ENCODE measurements around the gene FLNA. TPM values are rescaled to one million over a fixed set of nuclear protein-coding genes. Genes with fewer than 3 reads are reported as not detected.
A peak's percentile ranks its signal among the peaks of the same experiment; 100 is the strongest.
"Not testable (repeated sequence)": the region's sequence is repeated elsewhere in the genome, so short reads cannot be mapped to it uniquely, and the experiment has no call there.

The FLNA gene
- total RNA-seq, 2 donors from 2014 or later, result 230 to 308 TPM

DNA sequence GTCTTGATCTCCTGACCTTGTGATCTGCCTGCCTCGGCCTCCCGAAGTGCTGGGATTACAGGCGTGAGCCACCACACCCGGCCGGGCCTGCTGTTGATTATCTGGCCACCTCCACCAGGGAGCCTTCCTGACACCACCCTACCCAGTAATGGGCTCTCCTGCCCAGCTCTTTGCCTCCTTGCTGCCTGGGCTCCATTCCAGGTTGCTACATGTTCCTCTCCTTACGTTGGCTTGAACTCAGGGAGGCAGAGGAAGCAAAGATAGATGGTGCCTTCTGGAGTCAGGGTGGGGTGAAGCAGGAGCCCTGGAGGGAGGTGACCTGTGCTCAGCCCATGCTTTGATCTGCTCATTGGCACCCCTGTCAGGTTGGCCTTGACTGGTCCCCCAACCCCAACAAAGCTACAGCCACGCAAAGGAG, 26.3 kb downstream of the FLNA start:
- no peak for ATAC-seq
- Histone ChIP-seq H3K4me3 (no peak overlapping the region), H3K36me3 (replicated peaks in 1 of 2; ENCODE audit: insufficient read depth in 1 of 2, low read depth in 2 of 2) (no peaks in the 10 kb centered on the region), H3K27ac (no peak overlapping the region), H3K9me3 (no peaks in the 10 kb centered on the region), H3K4me1 (no peaks in the 10 kb centered on the region), H3K27me3 (no peaks in the 10 kb centered on the region)
- WGBS, 2 donors, result 84 to 89% methylated on average over 1 to 2 of the region's 7 CpGs
- TF ChIP-seq POLR2A (IDR thresholded peaks at IDR 0.05), result no peak
- TF ChIP-seq, protein P1, sequence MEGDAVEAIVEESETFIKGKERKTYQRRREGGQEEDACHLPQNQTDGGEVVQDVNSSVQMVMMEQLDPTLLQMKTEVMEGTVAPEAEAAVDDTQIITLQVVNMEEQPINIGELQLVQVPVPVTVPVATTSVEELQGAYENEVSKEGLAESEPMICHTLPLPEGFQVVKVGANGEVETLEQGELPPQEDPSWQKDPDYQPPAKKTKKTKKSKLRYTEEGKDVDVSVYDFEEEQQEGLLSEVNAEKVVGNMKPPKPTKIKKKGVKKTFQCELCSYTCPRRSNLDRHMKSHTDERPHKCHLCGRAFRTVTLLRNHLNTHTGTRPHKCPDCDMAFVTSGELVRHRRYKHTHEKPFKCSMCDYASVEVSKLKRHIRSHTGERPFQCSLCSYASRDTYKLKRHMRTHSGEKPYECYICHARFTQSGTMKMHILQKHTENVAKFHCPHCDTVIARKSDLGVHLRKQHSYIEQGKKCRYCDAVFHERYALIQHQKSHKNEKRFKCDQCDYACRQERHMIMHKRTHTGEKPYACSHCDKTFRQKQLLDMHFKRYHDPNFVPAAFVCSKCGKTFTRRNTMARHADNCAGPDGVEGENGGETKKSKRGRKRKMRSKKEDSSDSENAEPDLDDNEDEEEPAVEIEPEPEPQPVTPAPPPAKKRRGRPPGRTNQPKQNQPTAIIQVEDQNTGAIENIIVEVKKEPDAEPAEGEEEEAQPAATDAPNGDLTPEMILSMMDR (IDR thresholded peaks at IDR 0.05), result no peak
- DNase-seq, result no peak
- intact Hi-C loops (cut with DNase I), result no loop called here

DNA sequence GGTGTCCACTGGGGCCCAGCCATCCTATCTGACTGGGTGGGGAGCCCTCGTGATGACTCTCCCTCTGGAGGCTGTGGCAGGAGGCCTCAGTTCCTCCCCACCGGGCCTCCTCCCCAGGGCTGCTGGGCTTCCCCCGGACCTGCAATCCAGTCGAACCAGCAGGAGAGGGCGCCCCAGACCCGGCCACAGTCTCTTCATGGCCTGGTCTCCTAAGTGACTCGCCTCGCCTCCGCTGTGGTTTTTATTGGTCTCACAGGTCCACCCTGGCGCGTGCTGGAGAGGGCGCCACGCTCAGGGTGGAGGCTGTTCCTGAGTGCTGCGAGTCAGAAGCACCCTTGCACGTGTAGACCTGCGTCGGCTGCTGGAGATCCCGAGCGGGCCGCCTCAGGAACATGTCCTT, 30.8 kb downstream of the FLNA start:
- ATAC-seq, result peak; percentile 14
- H3K9me3 ChIP-seq; H3K4me1 ChIP-seq; H3K4me3 ChIP-seq; DNase-seq; intact Hi-C loops (cut with DNase I); H3K36me3 ChIP-seq (replicated peaks in 1 of 2; ENCODE audit: insufficient read depth in 1 of 2, low read depth in 2 of 2); H3K27ac ChIP-seq; H3K27me3 ChIP-seq: not testable (repeated sequence)
- no CpG with 5 or more reads among the region's 20 CpGs for WGBS, 2 donors

DNA sequence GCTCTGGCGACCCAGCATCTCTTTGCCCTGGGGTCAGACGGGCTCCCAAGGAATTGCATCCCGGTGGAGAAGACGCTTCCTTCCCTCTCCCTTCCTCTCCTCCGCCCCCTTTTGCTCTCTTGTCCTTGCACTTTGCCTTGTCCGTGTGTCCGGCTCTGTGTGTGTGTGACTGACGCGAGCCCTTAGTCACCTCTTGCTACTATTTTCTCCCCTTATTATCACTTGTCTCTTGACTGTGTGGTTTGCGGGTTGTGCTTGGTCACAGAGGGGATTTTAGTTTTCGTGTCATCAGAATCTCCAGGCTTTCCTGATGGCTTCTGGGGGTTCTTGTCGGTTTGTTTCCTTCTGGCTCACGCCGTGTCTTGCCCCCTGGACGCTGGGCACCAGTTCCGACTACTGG, 31.4 kb downstream of the FLNA start:
- WGBS, 2 donors, result no CpG with 5 or more reads among the region's 16 CpGs
- DNase-seq; H3K4me1 ChIP-seq; H3K4me3 ChIP-seq; intact Hi-C loops (cut with DNase I); ATAC-seq; H3K27me3 ChIP-seq; H3K9me3 ChIP-seq; H3K27ac ChIP-seq; H3K36me3 ChIP-seq (replicated peaks in 1 of 2; ENCODE audit: insufficient read depth in 1 of 2, low read depth in 2 of 2): not testable (repeated sequence)

DNA sequence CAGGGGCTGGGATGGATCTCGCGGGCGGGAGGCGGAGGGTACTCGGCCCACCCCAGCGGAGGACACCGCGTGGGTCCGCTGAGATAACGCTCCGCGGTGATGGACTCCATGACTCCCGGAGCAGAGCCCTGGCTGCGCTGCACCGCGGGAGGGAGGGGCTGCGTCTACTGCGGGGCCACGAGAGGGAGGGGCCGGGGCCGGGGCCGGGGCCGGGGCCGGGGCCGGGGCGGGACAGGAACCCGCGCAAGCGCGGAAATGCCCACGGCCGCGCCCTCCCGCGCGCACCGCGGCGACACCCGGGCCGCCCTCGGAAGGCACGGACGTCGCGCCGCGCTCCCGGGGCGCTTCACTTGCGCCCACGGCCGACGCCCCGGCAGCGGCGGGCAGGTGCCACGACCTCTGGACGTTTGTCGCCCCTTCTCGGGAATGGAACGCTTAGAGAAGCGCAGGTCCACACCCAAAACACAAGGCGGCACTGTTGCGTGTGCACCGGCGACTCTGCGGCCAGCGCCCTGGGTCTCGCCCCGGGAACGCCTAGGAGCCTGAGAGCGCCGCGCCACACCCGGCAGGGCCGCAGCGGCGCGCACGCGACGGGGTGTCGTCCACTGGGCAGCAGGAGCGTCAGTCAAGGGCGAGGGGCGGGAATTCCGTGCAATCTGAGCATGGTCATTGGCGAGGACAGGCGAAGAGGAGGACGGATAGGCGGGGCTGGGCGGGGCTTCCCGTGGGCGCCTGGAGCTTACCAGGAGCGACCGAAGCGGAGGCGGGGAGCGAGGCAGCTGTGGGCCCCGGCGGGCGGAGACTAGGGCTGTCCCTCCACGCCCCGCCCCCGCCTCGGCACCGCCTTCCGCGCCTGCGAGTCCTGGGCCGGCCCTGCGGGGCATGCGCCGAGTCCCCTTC, 32.8 kb downstream of the FLNA start:
- H3K4me1 ChIP-seq; H3K27ac ChIP-seq; DNase-seq; H3K4me3 ChIP-seq; H3K27me3 ChIP-seq; H3K36me3 ChIP-seq (replicated peaks in 1 of 2; ENCODE audit: insufficient read depth in 1 of 2, low read depth in 2 of 2); intact Hi-C loops (cut with DNase I); H3K9me3 ChIP-seq: not testable (repeated sequence)
- WGBS, 2 donors, result no CpG with 5 or more reads among the region's 115 CpGs
- peak; percentile 93 for ATAC-seq

DNA sequence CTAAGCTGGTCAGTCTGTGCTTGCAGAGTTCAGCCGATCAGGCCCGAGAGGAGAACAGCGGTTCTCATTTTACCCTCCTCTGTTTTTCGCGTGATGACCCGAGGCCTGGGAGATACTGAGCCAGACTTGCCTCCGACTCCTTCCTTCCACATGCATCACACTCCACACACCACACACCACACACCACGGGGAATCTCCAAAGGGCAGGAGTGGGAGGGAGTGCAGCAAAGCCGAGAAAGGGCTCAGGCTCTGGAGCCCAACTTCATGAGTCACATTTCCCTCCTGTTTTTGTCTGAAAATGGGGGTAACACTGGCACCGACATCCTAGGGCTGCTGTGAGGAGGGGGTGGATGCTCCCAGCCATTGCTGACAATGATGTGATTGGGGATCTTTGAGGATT, 39.9 kb downstream of the FLNA start:
- no peak for TF ChIP-seq POLR2A (IDR thresholded peaks at IDR 0.05)
- TF ChIP-seq, protein P1 (IDR thresholded peaks at IDR 0.05), result no peak
- 65 to 83% methylated on average over 4 to 7 of the region's 10 CpGs for WGBS, 2 donors
- H3K27me3 ChIP-seq, result no peaks in the 10 kb centered on the region
- H3K27ac ChIP-seq, result no peak overlapping the region
- no peak for ATAC-seq
- no peaks in the 10 kb centered on the region for H3K4me1 ChIP-seq
- intact Hi-C loops (cut with DNase I), result loop anchor here (5.0 kb wide), 1 partner anchor 48 kb away; no protein-coding TSS in a partner anchor
- no peaks in the 10 kb centered on the region for H3K9me3 ChIP-seq
- H3K4me3 ChIP-seq, result no peak overlapping the region
- H3K36me3 ChIP-seq (replicated peaks in 1 of 2; ENCODE audit: insufficient read depth in 1 of 2, low read depth in 2 of 2), result no peaks in the 10 kb centered on the region
- no peak for DNase-seq

DNA sequence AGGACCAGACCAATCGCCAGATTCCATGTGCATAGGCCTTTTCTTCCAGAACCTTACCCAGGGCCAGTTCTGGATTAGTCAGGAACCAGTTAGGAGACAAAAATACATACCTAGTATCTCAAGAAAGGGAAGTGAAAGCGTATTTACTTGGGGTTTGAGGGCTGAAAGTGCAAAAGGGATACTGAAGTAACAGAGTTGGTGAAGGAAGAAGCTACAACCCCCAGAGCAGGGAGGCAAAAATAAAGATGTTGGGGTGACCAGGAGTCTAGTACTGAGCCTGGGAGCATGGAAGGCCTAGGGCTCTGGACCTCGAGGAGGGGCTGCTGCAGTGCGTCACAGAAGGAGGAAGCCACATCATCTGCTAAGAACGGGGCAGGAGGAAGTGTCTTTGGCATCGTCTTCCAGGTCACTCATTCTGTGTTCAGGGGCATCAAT, 40.6 kb downstream of the FLNA start:
- ATAC-seq, result no peak
- no peaks in the 10 kb centered on the region for H3K36me3 ChIP-seq (replicated peaks in 1 of 2; ENCODE audit: insufficient read depth in 1 of 2, low read depth in 2 of 2)
- H3K9me3 ChIP-seq, result no peaks in the 10 kb centered on the region
- H3K4me3 ChIP-seq, result no peak overlapping the region
- WGBS, 2 donors, result 66 to 85% methylated on average over 5 of the region's 6 CpGs
- DNase-seq, result no peak
- intact Hi-C loops (cut with DNase I), result loop anchor here (5.0 kb wide), 1 partner anchor 48 kb away; no protein-coding TSS in a partner anchor
- no peaks in the 10 kb centered on the region for H3K27me3 ChIP-seq
- H3K27ac ChIP-seq, result no peak overlapping the region
- TF ChIP-seq, protein P1 (IDR thresholded peaks at IDR 0.05), result no peak
- no peak for TF ChIP-seq POLR2A (IDR thresholded peaks at IDR 0.05)
- H3K4me1 ChIP-seq, result no peaks in the 10 kb centered on the region
